Panc1 (cell line): ENCODE measurements around the gene NUDT4.

Experiments used
- POLR2AphosphoS5 ChIP-seq: IDR thresholded peaks from 2 replicates; pipeline ENCODE4 v1.6.1; 2012; ENCODE audit warnings: mild to moderate bottlenecking, low read depth, low read length, moderate library complexity
- TCF7L2 ChIP-seq: IDR thresholded peaks from 2 replicates; pipeline ENCODE4 v1.6.1; 2011; ENCODE audit warnings: mild to moderate bottlenecking, low read depth, low read length, inconsistent platforms
- TF ChIP-seq, protein P1 (sequence below): fragments of 450-650 bp; IDR thresholded peaks from 2 replicates; pipeline ENCODE4 v1.5.1; 2017; ENCODE audit warnings: mild to moderate bottlenecking
- TF ChIP-seq, protein P2 (sequence below), 2 experiments: IDR thresholded peaks; 2 replicates each; pipeline ENCODE4 v1.6.1; 2011 to 2012; ENCODE audit warnings: low read depth in 2 of 2, control low read depth in 1 of 2, low read length in 1 of 2, mild to moderate bottlenecking in 1 of 2, moderate library complexity in 1 of 2; ENCODE audit not compliant: insufficient read depth in 1 of 2

GRCh38 chr12:93365616-93366405 lies 11.9 kb upstream of the NUDT4 start:
- TF ChIP-seq, protein P1, sequence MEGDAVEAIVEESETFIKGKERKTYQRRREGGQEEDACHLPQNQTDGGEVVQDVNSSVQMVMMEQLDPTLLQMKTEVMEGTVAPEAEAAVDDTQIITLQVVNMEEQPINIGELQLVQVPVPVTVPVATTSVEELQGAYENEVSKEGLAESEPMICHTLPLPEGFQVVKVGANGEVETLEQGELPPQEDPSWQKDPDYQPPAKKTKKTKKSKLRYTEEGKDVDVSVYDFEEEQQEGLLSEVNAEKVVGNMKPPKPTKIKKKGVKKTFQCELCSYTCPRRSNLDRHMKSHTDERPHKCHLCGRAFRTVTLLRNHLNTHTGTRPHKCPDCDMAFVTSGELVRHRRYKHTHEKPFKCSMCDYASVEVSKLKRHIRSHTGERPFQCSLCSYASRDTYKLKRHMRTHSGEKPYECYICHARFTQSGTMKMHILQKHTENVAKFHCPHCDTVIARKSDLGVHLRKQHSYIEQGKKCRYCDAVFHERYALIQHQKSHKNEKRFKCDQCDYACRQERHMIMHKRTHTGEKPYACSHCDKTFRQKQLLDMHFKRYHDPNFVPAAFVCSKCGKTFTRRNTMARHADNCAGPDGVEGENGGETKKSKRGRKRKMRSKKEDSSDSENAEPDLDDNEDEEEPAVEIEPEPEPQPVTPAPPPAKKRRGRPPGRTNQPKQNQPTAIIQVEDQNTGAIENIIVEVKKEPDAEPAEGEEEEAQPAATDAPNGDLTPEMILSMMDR: no peak
- TF ChIP-seq POLR2AphosphoS5 (no peak), TCF7L2 (no peak)
- TF ChIP-seq, protein P2, sequence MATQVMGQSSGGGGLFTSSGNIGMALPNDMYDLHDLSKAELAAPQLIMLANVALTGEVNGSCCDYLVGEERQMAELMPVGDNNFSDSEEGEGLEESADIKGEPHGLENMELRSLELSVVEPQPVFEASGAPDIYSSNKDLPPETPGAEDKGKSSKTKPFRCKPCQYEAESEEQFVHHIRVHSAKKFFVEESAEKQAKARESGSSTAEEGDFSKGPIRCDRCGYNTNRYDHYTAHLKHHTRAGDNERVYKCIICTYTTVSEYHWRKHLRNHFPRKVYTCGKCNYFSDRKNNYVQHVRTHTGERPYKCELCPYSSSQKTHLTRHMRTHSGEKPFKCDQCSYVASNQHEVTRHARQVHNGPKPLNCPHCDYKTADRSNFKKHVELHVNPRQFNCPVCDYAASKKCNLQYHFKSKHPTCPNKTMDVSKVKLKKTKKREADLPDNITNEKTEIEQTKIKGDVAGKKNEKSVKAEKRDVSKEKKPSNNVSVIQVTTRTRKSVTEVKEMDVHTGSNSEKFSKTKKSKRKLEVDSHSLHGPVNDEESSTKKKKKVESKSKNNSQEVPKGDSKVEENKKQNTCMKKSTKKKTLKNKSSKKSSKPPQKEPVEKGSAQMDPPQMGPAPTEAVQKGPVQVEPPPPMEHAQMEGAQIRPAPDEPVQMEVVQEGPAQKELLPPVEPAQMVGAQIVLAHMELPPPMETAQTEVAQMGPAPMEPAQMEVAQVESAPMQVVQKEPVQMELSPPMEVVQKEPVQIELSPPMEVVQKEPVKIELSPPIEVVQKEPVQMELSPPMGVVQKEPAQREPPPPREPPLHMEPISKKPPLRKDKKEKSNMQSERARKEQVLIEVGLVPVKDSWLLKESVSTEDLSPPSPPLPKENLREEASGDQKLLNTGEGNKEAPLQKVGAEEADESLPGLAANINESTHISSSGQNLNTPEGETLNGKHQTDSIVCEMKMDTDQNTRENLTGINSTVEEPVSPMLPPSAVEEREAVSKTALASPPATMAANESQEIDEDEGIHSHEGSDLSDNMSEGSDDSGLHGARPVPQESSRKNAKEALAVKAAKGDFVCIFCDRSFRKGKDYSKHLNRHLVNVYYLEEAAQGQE (IDR thresholded peaks at IDR 0.05; ENCODE audit: insufficient read depth in 1 of 2, low read depth in 2 of 2, low read length in 1 of 2): no peak
